Sigmoid colon (tissue), 7 donors: ENCODE data around the gene NEK11. TPM values are rescaled to one million over a fixed set of nuclear protein-coding genes. Genes with fewer than 3 reads are reported as not detected.

Experiments
- DNase-seq: peaks from one replicate; pipeline ENCODE4 v3.0.0-alpha.2; 2019
- H3K27ac ChIP-seq, 4 donors: fragments of 200-600 bp; sonication (generic); one replicate each; pipeline ENCODE4 v1.5.1; 2016 to 2019; ENCODE audit warnings: mild to moderate bottlenecking in 1 of 4
- H3K27me3 ChIP-seq, 3 donors: fragments of 200-600 bp; sonication (generic); one replicate each; pipeline ENCODE4 v1.5.1; 2019; ENCODE audit warnings: mild to moderate bottlenecking in 1 of 3
- H3K36me3 ChIP-seq, 4 donors: fragments of 200-600 bp; sonication (generic); one replicate each; pipeline ENCODE4 v1.5.1; 2016 to 2019
- H3K4me1 ChIP-seq, 4 donors: fragments of 200-600 bp; sonication (generic); one replicate each; pipeline ENCODE4 v1.5.1; 2017 to 2019
- H3K4me3 ChIP-seq, 4 donors: fragments of 200-600 bp; sonication (generic); one replicate each; pipeline ENCODE4 v1.5.1; 2017 to 2019; ENCODE audit warnings: mild to moderate bottlenecking in 2 of 4, moderate library complexity in 1 of 4
- H3K9me3 ChIP-seq, 4 donors: fragments of 200-600 bp in 3 of 4; sonication (generic) in 3 of 4; one replicate each; pipeline versions ENCODE4 v1.5.1 to v1.6.1; 2013 to 2019
- CTCF ChIP-seq, 4 experiments: fragments of 450-650 bp in 3 of 4; fragments of 200-600 bp in 1 of 4; IDR thresholded peaks; one replicate each; pipeline ENCODE4 v1.5.1; 2016 to 2019; ENCODE audit warnings: antibody characterized with exemption in 4 of 4, mild to moderate bottlenecking in 3 of 4, moderate library complexity in 2 of 4
- EP300 ChIP-seq, 4 donors: sonication (generic); formaldehyde crosslinking; IDR thresholded peaks; one replicate each; pipeline ENCODE4 v1.6.1; 2017; ENCODE audit warnings: antibody characterized with exemption in 4 of 4
- POLR2A ChIP-seq, 2 donors: fragments of 450-650 bp; IDR thresholded peaks; one replicate each; pipeline ENCODE4 v1.6.1; 2016; ENCODE audit warnings: antibody characterized with exemption in 2 of 2, mild to moderate bottlenecking in 2 of 2, moderate library complexity in 2 of 2
- POLR2AphosphoS5 ChIP-seq, 4 donors: sonication (generic); formaldehyde crosslinking; IDR thresholded peaks; one replicate each; pipeline ENCODE4 v1.6.1; 2017; ENCODE audit warnings: antibody characterized with exemption in 4 of 4
- WGBS, 2 donors: extraction: QIAGEN DNeasy Blood & Tissue Kit; methylation state at CpG; one replicate each; pipeline ENCODE4 v1.1.7; 2013; 5-methylcytosine and 5-hydroxymethylcytosine counted together
- intact Hi-C: fragments of 100-400 bp; cut with DNase I; formaldehyde crosslinking; loops from one replicate; pipeline ENCODE4 v1.15.1; 2023
- polyA plus RNA-seq, 3 donors: library from polyadenylated mRNA; stranded (reverse); fragments of 200-250 nt; gene quantifications; one replicate each; pipeline ENCODE4 v1.2.3, GENCODE V29; 2013
- total RNA-seq, 4 donors: library from RNA; depleted of rRNA; stranded (reverse); fragments of >200 nt; gene quantifications; one replicate each; pipeline ENCODE4 v1.1.0, GENCODE V29; 2016
- donor health status: healthy with polysubstance abuse.
- donor health status: Bipolar disorder and iron deficiency.
- donor health status: healthy.

NEK11 gene
- total and polyA plus RNA-seq, 7 donors: 1.6 to 12.2 (median 4.3) TPM

- H3K27me3 ChIP-seq: no peaks in the 10 kb centered on the region
- no peaks in the 10 kb centered on the region for H3K9me3 ChIP-seq
- 93% methylated on average over 6 of the region's 6 CpGs for WGBS, 2 donors
- no peak overlapping the region for H3K4me3 ChIP-seq
- H3K27ac ChIP-seq: no peak overlapping the region
- DNase-seq: no peak
- peaks cover 0 to 6% (median 0%) of the 10 kb centered on the region in 4 donors for H3K36me3 ChIP-seq
- intact Hi-C loops: no loop called here
- TF ChIP-seq POLR2A (IDR thresholded peaks at IDR 0.05) (no peak), POLR2AphosphoS5 (IDR thresholded peaks at IDR 0.05) (no peak), EP300 (IDR thresholded peaks at IDR 0.05) (no peak), CTCF (IDR thresholded peaks at IDR 0.05) (no peak)
- no peaks in the 10 kb centered on the region for H3K4me1 ChIP-seq
Observed at GRCh38 chr3:131178710-131179375, 152.2 kb downstream of the NEK11 start.

GRCh38 chr3:131192701-131193100 is 166.0 kb downstream of the NEK11 start:
- no peak overlapping the region for H3K4me3 ChIP-seq
- WGBS, 2 donors: 83 to 87% methylated on average over 4 of the region's 4 CpGs
- DNase-seq: no peak
- TF ChIP-seq EP300 (IDR thresholded peaks at IDR 0.05): no peak
- no peak for TF ChIP-seq CTCF (IDR thresholded peaks at IDR 0.05)
- no peak for TF ChIP-seq POLR2A (IDR thresholded peaks at IDR 0.05)
- no peak for TF ChIP-seq POLR2AphosphoS5 (IDR thresholded peaks at IDR 0.05)
- H3K27ac ChIP-seq: no peak overlapping the region
- H3K4me1 ChIP-seq: no peaks in the 10 kb centered on the region
- H3K36me3 ChIP-seq: peaks cover 0 to 13% (median 0%) of the 10 kb centered on the region in 4 donors
- H3K9me3 ChIP-seq: no peaks in the 10 kb centered on the region
- H3K27me3 ChIP-seq: no peaks in the 10 kb centered on the region
- intact Hi-C loops: no loop called here

GRCh38 chr3:131193641-131194238 is 167.1 kb downstream of the NEK11 start:
- Histone ChIP-seq H3K4me3 (no peak overlapping the region), H3K36me3 (peaks cover 0 to 10% (median 0%) of the 10 kb centered on the region in 4 donors), H3K4me1 (no peaks in the 10 kb centered on the region), H3K27me3 (no peaks in the 10 kb centered on the region), H3K27ac (no peak overlapping the region), H3K9me3 (peaks cover 0 to 3% (median 0%) of the 10 kb centered on the region in 4 donors)
- no peak for DNase-seq
- intact Hi-C loops: no loop called here
- WGBS, 2 donors: 49 to 77% methylated on average over 1 of the region's 1 CpG
- no peak for TF ChIP-seq POLR2A (IDR thresholded peaks at IDR 0.05)
- no peak for TF ChIP-seq EP300 (IDR thresholded peaks at IDR 0.05)
- no peak for TF ChIP-seq POLR2AphosphoS5 (IDR thresholded peaks at IDR 0.05)
- TF ChIP-seq CTCF (IDR thresholded peaks at IDR 0.05): no peak

GRCh38 chr3:131194816-131195215 is 168.1 kb downstream of the NEK11 start:
- Histone ChIP-seq H3K9me3 (peaks cover 0 to 3% (median 0%) of the 10 kb centered on the region in 4 donors), H3K4me3 (no peak overlapping the region), H3K4me1 (no peaks in the 10 kb centered on the region), H3K27ac (no peak overlapping the region), H3K27me3 (no peaks in the 10 kb centered on the region), H3K36me3 (no peaks in the 10 kb centered on the region)
- no peak for TF ChIP-seq POLR2A (IDR thresholded peaks at IDR 0.05)
- no peak for TF ChIP-seq CTCF (IDR thresholded peaks at IDR 0.05)
- no peak for TF ChIP-seq EP300 (IDR thresholded peaks at IDR 0.05)
- no peak for TF ChIP-seq POLR2AphosphoS5 (IDR thresholded peaks at IDR 0.05)
- DNase-seq: no peak
- intact Hi-C loops: no loop called here
- 94 to 95% methylated on average over 4 of the region's 4 CpGs for WGBS, 2 donors
